GM23338 (cell line): Measurements from ENCODE around the gene PTPN6. TPM values are rescaled to one million over a fixed set of nuclear protein-coding genes. Genes with fewer than 3 reads are reported as not detected.

Source experiments
- ATAC-seq: fragments of 200-7000 bp; cut with Tn5 transposase; 3 replicates; pipeline ENCODE4 v1.9.1; 2020
- DNase-seq: peaks from one replicate; pipeline ENCODE4 v3.0.0-alpha.2; 2015; ENCODE audit warnings: low spot score
- H2AFZ ChIP-seq: fragments of 200-600 bp; sonication (generic); 2 replicates; pipeline ENCODE4 v1.8.0; 2016; ENCODE audit warnings: antibody characterized with exemption, mild to moderate bottlenecking, moderate library complexity
- H3F3A ChIP-seq: fragments of 200-600 bp; sonication (generic); replicated peaks from 2 replicates; pipeline ENCODE4 v1.8.0; 2017; ENCODE audit warnings: antibody characterized with exemption, mixed run types, low read depth
- H3K27ac ChIP-seq: fragments of 200-600 bp; sonication (generic); 2 replicates; pipeline ENCODE4 v1.6.1; 2016; ENCODE audit warnings: low read depth
- H3K27me3 ChIP-seq: fragments of 200-600 bp; sonication (generic); 2 replicates; pipeline ENCODE4 v1.8.0; 2016; ENCODE audit warnings: mild to moderate bottlenecking, mixed run types, moderate library complexity; ENCODE audit not compliant: insufficient read depth
- H3K36me3 ChIP-seq: fragments of 200-600 bp; sonication (generic); 2 replicates; pipeline ENCODE4 v1.8.0; 2016; ENCODE audit warnings: mild to moderate bottlenecking; ENCODE audit not compliant: insufficient read depth
- H3K4me1 ChIP-seq: fragments of 200-600 bp; sonication (generic); 2 replicates; pipeline ENCODE4 v1.8.0; 2016; ENCODE audit warnings: mild to moderate bottlenecking, moderate library complexity; ENCODE audit not compliant: insufficient read depth
- H3K4me2 ChIP-seq: fragments of 200-600 bp; sonication (generic); 2 replicates; pipeline ENCODE4 v1.7.1; 2017; ENCODE audit warnings: mixed run types
- H3K4me3 ChIP-seq: fragments of 200-600 bp; sonication (generic); 2 replicates; pipeline ENCODE4 v1.6.1; 2016; ENCODE audit warnings: mixed run types
- H3K79me2 ChIP-seq: fragments of 200-600 bp; sonication (generic); replicated peaks from 2 replicates; pipeline ENCODE4 v1.8.0; 2017; ENCODE audit warnings: mild to moderate bottlenecking; ENCODE audit not compliant: insufficient read depth
- H3K9me2 ChIP-seq: fragments of 200-600 bp; sonication (generic); 2 replicates; pipeline ENCODE4 v1.8.0; 2017; ENCODE audit not compliant: insufficient read depth
- H4K20me1 ChIP-seq: fragments of 200-600 bp; sonication (generic); replicated peaks from 2 replicates; pipeline ENCODE4 v1.8.0; 2017; ENCODE audit warnings: mild to moderate bottlenecking; ENCODE audit not compliant: insufficient read depth
- H3K27ac Mint-ChIP-seq: 2 replicates; pipeline ENCODE4 v1.8.0; 2020; ENCODE audit warnings: inconsistent platforms, mild to moderate bottlenecking, moderate library complexity, mixed read lengths
- H3K27me3 Mint-ChIP-seq: 3 replicates; pipeline ENCODE4 v1.8.0; 2022; ENCODE audit warnings: low read depth, mild to moderate bottlenecking, moderate library complexity, mixed read lengths, inconsistent platforms; ENCODE audit not compliant: insufficient read depth, poor library complexity
- H3K36me3 Mint-ChIP-seq: 3 replicates; pipeline ENCODE4 v1.8.0; 2021; ENCODE audit warnings: low read depth, mild to moderate bottlenecking, inconsistent platforms, moderate library complexity, mixed read lengths
- H3K4me1 Mint-ChIP-seq: 3 replicates; pipeline ENCODE4 v1.8.0; 2020; ENCODE audit warnings: mild to moderate bottlenecking, inconsistent platforms, mixed read lengths
- H3K4me3 Mint-ChIP-seq: 3 replicates; pipeline ENCODE4 v1.8.0; 2021; ENCODE audit warnings: moderate library complexity, mild to moderate bottlenecking, inconsistent platforms, mixed read lengths
- H3K9me3 Mint-ChIP-seq: 3 replicates; pipeline ENCODE4 v1.8.0; 2020; ENCODE audit warnings: moderate library complexity, mild to moderate bottlenecking, inconsistent platforms, mixed read lengths
- CREB1 ChIP-seq: fragments of 250-450 bp; sonication (Bioruptor Pico); IDR thresholded peaks from 2 replicates; pipeline ENCODE4 v1.5.0; 2020; ENCODE audit warnings: low read depth, mild to moderate bottlenecking, moderate library complexity
- EZH2phosphoT487 ChIP-seq: fragments of 200-600 bp; sonication (generic); IDR thresholded peaks from one replicate; pipeline ENCODE4 v1.8.1; 2018; ENCODE audit warnings: antibody characterized with exemption; ENCODE audit not compliant: unreplicated experiment
- NANOG ChIP-seq: IDR thresholded peaks from 2 replicates; pipeline ENCODE4 v1.6.1; 2016; ENCODE audit warnings: antibody characterized with exemption, borderline replicate concordance
- REST ChIP-seq: IDR thresholded peaks from one replicate; pipeline ENCODE4 v1.6.1; 2018; ENCODE audit warnings: antibody characterized with exemption; ENCODE audit not compliant: unreplicated experiment
- STAT1 ChIP-seq: IDR thresholded peaks from one replicate; pipeline ENCODE4 v1.6.1; 2016; ENCODE audit warnings: antibody characterized with exemption; ENCODE audit not compliant: unreplicated experiment
- microRNA counts: library from miRNA; unstranded; fragments of <30 nt; microRNA quantifications from one replicate; lab custom pipeline; 2017
- microRNA-seq: library from miRNA; unstranded; fragments of <30 nt; microRNA quantifications from one replicate; pipeline ENCODE4, GENCODE V29; 2017
- polyA plus RNA-seq: library from polyadenylated mRNA; unstranded; fragments of >200 nt; fragmentation: Nextera tagmentation; extraction: Ambion mirVana; gene quantifications from 2 replicates; pipeline ENCODE4 v1.2.1, GENCODE V29; 2016
- small RNA-seq: library from RNA; depleted of rRNA; stranded (forward); fragments of <200 nt; gene quantifications from one replicate; pipeline ENCODE3, GENCODE V24; 2014; ENCODE audit warnings: low replicate concordance
- total RNA-seq: library from RNA; depleted of rRNA; stranded (reverse); fragments of >200 nt; shearing (Covaris generic); gene quantifications from 2 replicates; pipeline ENCODE4 v1.2.3, GENCODE V29; 2014; rRNA removed
- TF ChIP-seq, protein P1 (sequence below), 2 experiments: fragments of 200-600 bp in 1 of 2; sonication (generic) in 1 of 2; conservative IDR thresholded peaks; 2 replicates each; pipeline versions ENCODE4 v1.5.1 to v1.6.1; 2016 to 2017; ENCODE audit warnings: antibody characterized with exemption in 2 of 2, low read depth in 2 of 2, mild to moderate bottlenecking in 2 of 2, moderate library complexity in 1 of 2
- TF ChIP-seq, protein P2 (sequence below): IDR thresholded peaks from 2 replicates; pipeline ENCODE4 v1.6.1; 2016; ENCODE audit warnings: antibody characterized with exemption

Gene PTPN6
- total and polyA plus RNA-seq, 2 experiments from 2014 or later, result 25.3 to 35.4 TPM

GRCh38 chr12:7009512-7009911, 58.4 kb downstream of the PTPN6 start:
- H3K4me1 Mint-ChIP-seq, result peaks cover 5% of the 10 kb centered on the region; the same call in 1 of the 3 replicates
- Histone ChIP-seq H3K4me1 (no peaks in the 10 kb centered on the region), H3K36me3 (no peaks in the 10 kb centered on the region), H3K4me2 (no peak overlapping the region), H3K27me3 (no peaks in the 10 kb centered on the region), H2AFZ (no peak overlapping the region), H3K27ac (no peak overlapping the region), H3K4me3 (no peak overlapping the region), H4K20me1 (peaks cover 25% of the 10 kb centered on the region; the same call in 1 of the 2 replicates), H3F3A (no peaks in the 10 kb centered on the region), H3K9me2 (no peaks in the 10 kb centered on the region), H3K79me2 (peaks cover 37% of the 10 kb centered on the region; the same call in 1 of the 2 replicates)
- no peaks in the 10 kb centered on the region for H3K9me3 Mint-ChIP-seq
- H3K27ac Mint-ChIP-seq, result no peak overlapping the region
- H3K4me3 Mint-ChIP-seq, result no peak overlapping the region
- TF ChIP-seq REST (no peak), NANOG (no peak), STAT1 (no peak), CREB1 (CRISPR knock-in tag) (no peak), EZH2phosphoT487 (no peak)
- TF ChIP-seq, protein P1, sequence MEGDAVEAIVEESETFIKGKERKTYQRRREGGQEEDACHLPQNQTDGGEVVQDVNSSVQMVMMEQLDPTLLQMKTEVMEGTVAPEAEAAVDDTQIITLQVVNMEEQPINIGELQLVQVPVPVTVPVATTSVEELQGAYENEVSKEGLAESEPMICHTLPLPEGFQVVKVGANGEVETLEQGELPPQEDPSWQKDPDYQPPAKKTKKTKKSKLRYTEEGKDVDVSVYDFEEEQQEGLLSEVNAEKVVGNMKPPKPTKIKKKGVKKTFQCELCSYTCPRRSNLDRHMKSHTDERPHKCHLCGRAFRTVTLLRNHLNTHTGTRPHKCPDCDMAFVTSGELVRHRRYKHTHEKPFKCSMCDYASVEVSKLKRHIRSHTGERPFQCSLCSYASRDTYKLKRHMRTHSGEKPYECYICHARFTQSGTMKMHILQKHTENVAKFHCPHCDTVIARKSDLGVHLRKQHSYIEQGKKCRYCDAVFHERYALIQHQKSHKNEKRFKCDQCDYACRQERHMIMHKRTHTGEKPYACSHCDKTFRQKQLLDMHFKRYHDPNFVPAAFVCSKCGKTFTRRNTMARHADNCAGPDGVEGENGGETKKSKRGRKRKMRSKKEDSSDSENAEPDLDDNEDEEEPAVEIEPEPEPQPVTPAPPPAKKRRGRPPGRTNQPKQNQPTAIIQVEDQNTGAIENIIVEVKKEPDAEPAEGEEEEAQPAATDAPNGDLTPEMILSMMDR (conservative IDR thresholded peaks at IDR 0.05; ENCODE audit: low read depth in 2 of 2), result no peak
- TF ChIP-seq, protein P2, sequence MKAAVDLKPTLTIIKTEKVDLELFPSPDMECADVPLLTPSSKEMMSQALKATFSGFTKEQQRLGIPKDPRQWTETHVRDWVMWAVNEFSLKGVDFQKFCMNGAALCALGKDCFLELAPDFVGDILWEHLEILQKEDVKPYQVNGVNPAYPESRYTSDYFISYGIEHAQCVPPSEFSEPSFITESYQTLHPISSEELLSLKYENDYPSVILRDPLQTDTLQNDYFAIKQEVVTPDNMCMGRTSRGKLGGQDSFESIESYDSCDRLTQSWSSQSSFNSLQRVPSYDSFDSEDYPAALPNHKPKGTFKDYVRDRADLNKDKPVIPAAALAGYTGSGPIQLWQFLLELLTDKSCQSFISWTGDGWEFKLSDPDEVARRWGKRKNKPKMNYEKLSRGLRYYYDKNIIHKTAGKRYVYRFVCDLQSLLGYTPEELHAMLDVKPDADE, result no peak
- no peak for DNase-seq
- no peak for ATAC-seq
- no peaks in the 10 kb centered on the region for H3K27me3 Mint-ChIP-seq
- H3K36me3 Mint-ChIP-seq, result peaks cover 3% of the 10 kb centered on the region; the same call in 1 of the 3 replicates

MicroRNA genes within 50 kb of the gene (microRNA counts, 767-probe panel; counts per million panel counts)
- microRNA hsa-miR-141-3p (lab: Ali Mortazavi, UCI) (3,401 counts per million, percentile 9 among the panel's probes with 10 or more counts), microRNA hsa-miR-200c-3p (lab: Ali Mortazavi, UCI) (13,173 counts per million, percentile 89 among the panel's probes with 10 or more counts)

Small RNA genes within 50 kb of the gene (microRNA-seq; reads per million reads assigned to microRNA genes)
- 196 reads per million, percentile 73 among the genes with 10 or more reads in this experiment for gene MIR141
- 6,055 reads per million, percentile 97 among the genes with 10 or more reads in this experiment for gene MIR200C

Small RNA genes within 50 kb of the gene (small RNA-seq; reads per million reads assigned to genes)
- gene MIR141 (15.4 reads per million, percentile 97 among the genes with 10 or more reads in this experiment), gene MIR200C (11.2 reads per million, percentile 97 among the genes with 10 or more reads in this experiment), gene RNU7-1 (not detected), gene SCARNA12 (0.60 reads per million, percentile 42 among the genes with 10 or more reads in this experiment)

Other genes with a start within 250 kb of the PTPN6 start
- 51.9 and 53.9 TPM in 2 replicates for gene COPS7A, start 227.3 kb upstream of the PTPN6 start, total RNA-seq
- gene COPS7A, start 227.3 kb upstream of the PTPN6 start, polyA plus RNA-seq, result 36.9 and 37.7 TPM in 2 replicates
- 289 and 292 TPM in 2 replicates for gene MLF2, start 198.2 kb upstream of the PTPN6 start, total RNA-seq
- 280 and 283 TPM in 2 replicates for gene MLF2, start 198.2 kb upstream of the PTPN6 start, polyA plus RNA-seq
- 82.4 and 111 TPM in 2 replicates for gene PTMS, start 185.0 kb upstream of the PTPN6 start, total RNA-seq
- 238 and 270 TPM in 2 replicates for gene PTMS, start 185.0 kb upstream of the PTPN6 start, polyA plus RNA-seq
- gene LAG3, start 178.8 kb upstream of the PTPN6 start, total RNA-seq, result 1.0 and 4.7 TPM in 2 replicates
- gene LAG3, start 178.8 kb upstream of the PTPN6 start, polyA plus RNA-seq, result 3.7 and 3.9 TPM in 2 replicates
- gene CD4, start 161.8 kb upstream of the PTPN6 start, total RNA-seq, result 1.5 and 2.2 TPM in 2 replicates
- gene CD4, start 161.8 kb upstream of the PTPN6 start, polyA plus RNA-seq, result 2.0 and 2.1 TPM in 2 replicates
- gene GPR162, start 129.5 kb upstream of the PTPN6 start, total RNA-seq, result 3.0 and 5.0 TPM in 2 replicates
- 4.7 and 5.0 TPM in 2 replicates for gene GPR162, start 129.5 kb upstream of the PTPN6 start, polyA plus RNA-seq
- 38.2 and 39.2 TPM in 2 replicates for gene P3H3, start 122.9 kb upstream of the PTPN6 start, total RNA-seq
- 15.8 and 16.4 TPM in 2 replicates for gene P3H3, start 122.9 kb upstream of the PTPN6 start, polyA plus RNA-seq
- gene GNB3, start 110.4 kb upstream of the PTPN6 start, total RNA-seq, result 3.3 and 8.2 TPM in 2 replicates
- 3.6 and 5.4 TPM in 2 replicates for gene GNB3, start 110.4 kb upstream of the PTPN6 start, polyA plus RNA-seq
- 37.2 and 47.4 TPM in 2 replicates for gene CDCA3, start 100.1 kb upstream of the PTPN6 start, total RNA-seq
- 75.6 and 79.2 TPM in 2 replicates for gene CDCA3, start 100.1 kb upstream of the PTPN6 start, polyA plus RNA-seq
- 97.2 and 109 TPM in 2 replicates for gene USP5, start 99.2 kb upstream of the PTPN6 start, total RNA-seq
- 35.0 and 35.1 TPM in 2 replicates for gene USP5, start 99.2 kb upstream of the PTPN6 start, polyA plus RNA-seq
- 731 and 822 TPM in 2 replicates for gene TPI1, start 83.8 kb upstream of the PTPN6 start, total RNA-seq
- gene TPI1, start 83.8 kb upstream of the PTPN6 start, polyA plus RNA-seq, result 737 and 748 TPM in 2 replicates
- gene SPSB2, start 78.1 kb upstream of the PTPN6 start, total RNA-seq, result 7.6 and 13.1 TPM in 2 replicates
- gene SPSB2, start 78.1 kb upstream of the PTPN6 start, polyA plus RNA-seq, result 8.2 and 10.4 TPM in 2 replicates
- gene LRRC23, start 46.5 kb upstream of the PTPN6 start, total RNA-seq, result 2.5 and 9.1 TPM in 2 replicates
- gene LRRC23, start 46.5 kb upstream of the PTPN6 start, polyA plus RNA-seq, result 2.4 and 2.9 TPM in 2 replicates
- 50.8 and 53.5 TPM in 2 replicates for gene ENO2, start 36.8 kb upstream of the PTPN6 start, total RNA-seq
- 43.5 and 50.0 TPM in 2 replicates for gene ENO2, start 36.8 kb upstream of the PTPN6 start, polyA plus RNA-seq
- 49.6 and 52.8 TPM in 2 replicates for gene ATN1, start 23.4 kb upstream of the PTPN6 start, total RNA-seq
- 27.2 and 29.5 TPM in 2 replicates for gene ATN1, start 23.4 kb upstream of the PTPN6 start, polyA plus RNA-seq
- gene RNU7-1, start 7.5 kb upstream of the PTPN6 start, total RNA-seq, result not detected in 2 replicates
- not detected in 2 replicates for gene RNU7-1, start 7.5 kb upstream of the PTPN6 start, polyA plus RNA-seq
- gene C12orf57, start 7.3 kb upstream of the PTPN6 start, total RNA-seq, result 186 and 204 TPM in 2 replicates
- gene C12orf57, start 7.3 kb upstream of the PTPN6 start, polyA plus RNA-seq, result 262 and 285 TPM in 2 replicates
- gene PHB2, start 19.3 kb downstream of the PTPN6 start, total RNA-seq, result 378 and 416 TPM in 2 replicates
- 224 and 238 TPM in 2 replicates for gene PHB2, start 19.3 kb downstream of the PTPN6 start, polyA plus RNA-seq
- gene EMG1, start 19.6 kb downstream of the PTPN6 start, total RNA-seq, result 66.7 and 71.7 TPM in 2 replicates
- 157 and 160 TPM in 2 replicates for gene EMG1, start 19.6 kb downstream of the PTPN6 start, polyA plus RNA-seq
- gene LPCAT3, start 67.1 kb downstream of the PTPN6 start, total RNA-seq, result 45.3 and 51.5 TPM in 2 replicates
- gene LPCAT3, start 67.1 kb downstream of the PTPN6 start, polyA plus RNA-seq, result 21.4 and 22.7 TPM in 2 replicates
- gene C1S, start 109.4 kb downstream of the PTPN6 start, total RNA-seq, result 5.0 and 9.7 TPM in 2 replicates
- 4.9 and 5.1 TPM in 2 replicates for gene C1S, start 109.4 kb downstream of the PTPN6 start, polyA plus RNA-seq
- 6.1 and 8.8 TPM in 2 replicates for gene C1R, start 141.1 kb downstream of the PTPN6 start, total RNA-seq
- 5.9 and 6.4 TPM in 2 replicates for gene C1R, start 141.1 kb downstream of the PTPN6 start, polyA plus RNA-seq
- 8.8 and 10.0 TPM in 2 replicates for gene C1RL, start 157.9 kb downstream of the PTPN6 start, total RNA-seq
- 7.3 and 9.1 TPM in 2 replicates for gene C1RL, start 157.9 kb downstream of the PTPN6 start, polyA plus RNA-seq
- gene RBP5, start 177.5 kb downstream of the PTPN6 start, total RNA-seq, result 3.0 TPM in 1 of 2 replicates, not detected in the other
- gene RBP5, start 177.5 kb downstream of the PTPN6 start, polyA plus RNA-seq, result 0.73 and 1.2 TPM in 2 replicates
- 27.9 and 46.9 TPM in 2 replicates for gene CLSTN3, start 179.0 kb downstream of the PTPN6 start, total RNA-seq
- gene CLSTN3, start 179.0 kb downstream of the PTPN6 start, polyA plus RNA-seq, result 5.0 and 5.8 TPM in 2 replicates
- gene PEX5, start 238.3 kb downstream of the PTPN6 start, total RNA-seq, result 58.8 and 72.0 TPM in 2 replicates
- 7.4 and 7.5 TPM in 2 replicates for gene PEX5, start 238.3 kb downstream of the PTPN6 start, polyA plus RNA-seq